Mesenchymal stem cell (in vitro differentiated cells and primary cell): Measurements from ENCODE around the gene RABGAP1L.

ENCODE experiments used
- DNase-seq: peaks from one replicate; pipeline ENCODE4 v3.0.0-alpha.2; 2013
- H2AFZ ChIP-seq: one replicate; pipeline ENCODE4 v1.6.1; 2013; ENCODE audit warnings: low read depth, mild to moderate bottlenecking, control low read depth, inconsistent platforms, low read length, moderate library complexity
- H2AK5ac ChIP-seq: 2 replicates; pipeline ENCODE4 v1.6.1; 2013; ENCODE audit warnings: low read length, moderate library complexity, mild to moderate bottlenecking, inconsistent platforms; ENCODE audit not compliant: severe bottlenecking
- H2BK120ac ChIP-seq: one replicate; pipeline ENCODE4 v1.6.1; 2013; ENCODE audit warnings: low read depth, mild to moderate bottlenecking, inconsistent platforms, low read length, moderate library complexity
- H2BK12ac ChIP-seq, 2 experiments: one replicate each; pipeline ENCODE4 v1.6.1; 2013; ENCODE audit warnings: inconsistent platforms in 2 of 2, low read length in 2 of 2, mild to moderate bottlenecking in 2 of 2, moderate library complexity in 2 of 2, control low read depth in 1 of 2
- H2BK15ac ChIP-seq: one replicate; pipeline ENCODE4 v1.6.1; 2013; ENCODE audit warnings: mild to moderate bottlenecking, low read depth, inconsistent platforms; ENCODE audit not compliant: poor library complexity, severe bottlenecking
- H2BK5ac ChIP-seq: 2 replicates; pipeline ENCODE4 v1.6.1; 2013; ENCODE audit warnings: low read depth, mild to moderate bottlenecking, low read length, control low read depth, inconsistent platforms; ENCODE audit not compliant: poor library complexity, severe bottlenecking
- H3K14ac ChIP-seq, 2 experiments: one replicate each; pipeline ENCODE4 v1.6.1; 2013; ENCODE audit warnings: inconsistent platforms in 2 of 2, low read length in 2 of 2, control low read depth in 1 of 2, mild to moderate bottlenecking in 1 of 2, moderate library complexity in 1 of 2
- H3K18ac ChIP-seq, 2 experiments: one replicate each; pipeline ENCODE4 v1.6.1; 2013; ENCODE audit warnings: inconsistent platforms in 2 of 2, low read length in 2 of 2, control low read depth in 1 of 2, low read depth in 1 of 2, mild to moderate bottlenecking in 1 of 2
- H3K23ac ChIP-seq, 2 experiments: one replicate each; pipeline ENCODE4 v1.6.1; 2013; ENCODE audit warnings: inconsistent platforms in 2 of 2, low read length in 2 of 2, mild to moderate bottlenecking in 2 of 2, moderate library complexity in 2 of 2, control low read depth in 1 of 2
- H3K27ac ChIP-seq: 2 replicates; pipeline ENCODE4 v1.5.1; 2013; ENCODE audit warnings: mild to moderate bottlenecking, moderate library complexity, low read length, control low read depth, inconsistent platforms; ENCODE audit not compliant: poor library complexity, severe bottlenecking
- H3K27me3 ChIP-seq, 2 experiments: 2 replicates each; pipeline versions ENCODE4 v1.6.1 to v1.7.0; 2013; ENCODE audit warnings: low read length in 2 of 2, mild to moderate bottlenecking in 2 of 2, moderate library complexity in 2 of 2, control low read depth in 1 of 2, inconsistent platforms in 1 of 2; ENCODE audit not compliant: control insufficient read depth in 1 of 2, insufficient read depth in 1 of 2
- H3K36me3 ChIP-seq, 2 experiments: 2 replicates each; pipeline versions ENCODE4 v1.6.1 to v1.7.0; 2013; ENCODE audit warnings: low read length in 2 of 2, control low read depth in 1 of 2, inconsistent platforms in 1 of 2, low read depth in 1 of 2, mild to moderate bottlenecking in 1 of 2; ENCODE audit not compliant: insufficient read depth in 2 of 2, control insufficient read depth in 1 of 2
- H3K4ac ChIP-seq, 2 experiments: one replicate each; pipeline ENCODE4 v1.6.1; 2013; ENCODE audit warnings: inconsistent platforms in 2 of 2, low read length in 2 of 2, mild to moderate bottlenecking in 2 of 2, moderate library complexity in 2 of 2, control low read depth in 1 of 2, low read depth in 1 of 2
- H3K4me1 ChIP-seq: 2 replicates; pipeline ENCODE4 v1.6.1; 2013; ENCODE audit warnings: low read depth, low read length, control low read depth; ENCODE audit not compliant: control insufficient read depth, insufficient read depth
- H3K4me2 ChIP-seq: 2 replicates; pipeline ENCODE4 v1.6.1; 2013; ENCODE audit warnings: low read length, mild to moderate bottlenecking, inconsistent platforms; ENCODE audit not compliant: poor library complexity, severe bottlenecking
- H3K4me3 ChIP-seq, 2 experiments: 2 replicates each; pipeline versions ENCODE4 v1.5.1 to v1.7.0; 2013; ENCODE audit warnings: low read length in 2 of 2, mild to moderate bottlenecking in 2 of 2, control low read depth in 1 of 2, low read depth in 1 of 2; ENCODE audit not compliant: insufficient read depth in 1 of 2
- H3K79me1 ChIP-seq: replicated peaks from 2 replicates; pipeline ENCODE4 v1.6.1; 2013; ENCODE audit warnings: mild to moderate bottlenecking, control low read depth, low read length, inconsistent platforms; ENCODE audit not compliant: poor library complexity, severe bottlenecking
- H3K9ac ChIP-seq: 2 replicates; pipeline ENCODE4 v1.7.0; 2013; ENCODE audit warnings: mild to moderate bottlenecking, low read length, moderate library complexity
- H3K9me3 ChIP-seq: 2 replicates; pipeline ENCODE4 v1.7.0; 2013; ENCODE audit warnings: mild to moderate bottlenecking, low read length; ENCODE audit not compliant: control insufficient read depth
- H4K8ac ChIP-seq: one replicate; pipeline ENCODE4 v1.6.1; 2013; ENCODE audit warnings: inconsistent platforms, mild to moderate bottlenecking, low read length, moderate library complexity
- H4K91ac ChIP-seq: one replicate; pipeline ENCODE4 v1.6.1; 2013; ENCODE audit warnings: mild to moderate bottlenecking, low read length, inconsistent platforms
- WGBS: methylation state at CpG from one replicate; pipeline ENCODE4 v1.1.7; 2013; ENCODE audit warnings: mixed read lengths; 5-methylcytosine and 5-hydroxymethylcytosine counted together

The RABGAP1L gene

GRCh38 chr1:174657411-174657810 is 498.1 kb downstream of the RABGAP1L start:
- Histone ChIP-seq H3K4me3 (no peak overlapping the region), H2BK120ac (no peak overlapping the region), H3K4me2 (no peak overlapping the region), H3K4me1 (no peaks in the 10 kb centered on the region), H3K27ac (no peak overlapping the region), H3K79me1 (peaks cover 7% of the 10 kb centered on the region), H2BK12ac (no peak overlapping the region), H3K4ac (no peak overlapping the region), H3K18ac (no peak overlapping the region), H3K27me3 (no peaks in the 10 kb centered on the region), H3K9ac (no peak overlapping the region), H4K8ac (no peak overlapping the region), H3K23ac (no peak overlapping the region), H2BK5ac (no peak overlapping the region), H3K14ac (no peak overlapping the region), H2BK15ac (no peak overlapping the region), H3K36me3 (peaks cover 0 to 2% of the 10 kb centered on the region in 2 experiments), H2AK5ac (no peak overlapping the region), H4K91ac (no peak overlapping the region), H3K9me3 (peaks cover 2% of the 10 kb centered on the region), H2AFZ (no peak overlapping the region)
- no peak for DNase-seq

- H2AFZ ChIP-seq, result no peak overlapping the region
- no peak overlapping the region for H4K8ac ChIP-seq
- no peak overlapping the region for H2BK12ac ChIP-seq
- H3K4me3 ChIP-seq, result no peak overlapping the region
- H3K9me3 ChIP-seq, result peaks cover 2% of the 10 kb centered on the region
- H3K79me1 ChIP-seq, result peaks cover 3% of the 10 kb centered on the region
- H3K23ac ChIP-seq, result no peak overlapping the region
- H4K91ac ChIP-seq, result no peak overlapping the region
- H3K14ac ChIP-seq, result no peak overlapping the region
- no peaks in the 10 kb centered on the region for H3K36me3 ChIP-seq
- WGBS, result no CpG with 5 or more reads among the region's 1 CpG
- no peak for DNase-seq
- H3K4ac ChIP-seq, result no peak overlapping the region
- H2AK5ac ChIP-seq, result no peak overlapping the region
- H3K9ac ChIP-seq, result no peak overlapping the region
- no peak overlapping the region for H3K4me2 ChIP-seq
- no peak overlapping the region for H3K27ac ChIP-seq
- H2BK5ac ChIP-seq, result no peak overlapping the region
- H3K18ac ChIP-seq, result no peak overlapping the region
- no peaks in the 10 kb centered on the region for H3K4me1 ChIP-seq
- no peak overlapping the region for H2BK15ac ChIP-seq
- no peaks in the 10 kb centered on the region for H3K27me3 ChIP-seq
- H2BK120ac ChIP-seq, result no peak overlapping the region
Measured at GRCh38 chr1:174657893-174658292, 498.6 kb downstream of the RABGAP1L start.

- no peaks in the 10 kb centered on the region for H3K4me1 ChIP-seq
- no peak overlapping the region for H3K4ac ChIP-seq
- no peak overlapping the region for H2BK15ac ChIP-seq
- no peak overlapping the region for H2BK120ac ChIP-seq
- H2BK12ac ChIP-seq, result no peak overlapping the region
- no peak overlapping the region for H3K4me2 ChIP-seq
- H4K91ac ChIP-seq, result no peak overlapping the region
- no peak overlapping the region for H3K23ac ChIP-seq
- H3K4me3 ChIP-seq, result no peak overlapping the region
- no peak overlapping the region for H3K14ac ChIP-seq
- no peak overlapping the region for H2AK5ac ChIP-seq
- H2BK5ac ChIP-seq, result no peak overlapping the region
- H3K27ac ChIP-seq, result no peak overlapping the region
- no peak overlapping the region for H4K8ac ChIP-seq
- no peak overlapping the region for H2AFZ ChIP-seq
- H3K36me3 ChIP-seq, result no peaks in the 10 kb centered on the region
- no peak for DNase-seq
- no peak overlapping the region for H3K18ac ChIP-seq
- H3K79me1 ChIP-seq, result no peaks in the 10 kb centered on the region
- peaks cover 2% of the 10 kb centered on the region for H3K9me3 ChIP-seq
- H3K9ac ChIP-seq, result no peak overlapping the region
- no peaks in the 10 kb centered on the region for H3K27me3 ChIP-seq
- WGBS, result 93% methylated on average over 3 of the region's 3 CpGs
Measured at GRCh38 chr1:174659823-174660222, 500.5 kb downstream of the RABGAP1L start.

GRCh38 chr1:174660476-174660875 is 501.2 kb downstream of the RABGAP1L start:
- no peaks in the 10 kb centered on the region for H3K36me3 ChIP-seq
- no peaks in the 10 kb centered on the region for H3K27me3 ChIP-seq
- no peak overlapping the region for H2AK5ac ChIP-seq
- no peak overlapping the region for H3K4me2 ChIP-seq
- no peak overlapping the region for H3K14ac ChIP-seq
- DNase-seq, result no peak
- no peak overlapping the region for H3K18ac ChIP-seq
- WGBS, result 94% methylated on average over 1 of the region's 1 CpG
- peaks cover 2% of the 10 kb centered on the region for H3K9me3 ChIP-seq
- no peak overlapping the region for H3K4ac ChIP-seq
- no peak overlapping the region for H3K27ac ChIP-seq
- H3K4me1 ChIP-seq, result no peaks in the 10 kb centered on the region
- H2BK120ac ChIP-seq, result no peak overlapping the region
- H2BK12ac ChIP-seq, result no peak overlapping the region
- H3K4me3 ChIP-seq, result no peak overlapping the region
- H4K8ac ChIP-seq, result no peak overlapping the region
- no peak overlapping the region for H2BK5ac ChIP-seq
- H3K23ac ChIP-seq, result no peak overlapping the region
- no peak overlapping the region for H2AFZ ChIP-seq
- H3K79me1 ChIP-seq, result no peaks in the 10 kb centered on the region
- no peak overlapping the region for H2BK15ac ChIP-seq
- no peak overlapping the region for H4K91ac ChIP-seq
- no peak overlapping the region for H3K9ac ChIP-seq
